Astrocyte (in vitro differentiated cells and primary cell): Measurements from ENCODE around the gene STX3. TPM values are rescaled to one million over a fixed set of nuclear protein-coding genes. Genes with fewer than 3 reads are reported as not detected.

ENCODE experiments used
- DNase-seq: peaks from one replicate; pipeline ENCODE4 v3.0.0-alpha.2; 2010; ENCODE audit warnings: low read depth
- FAIRE-seq: peaks from 2 replicates; lab custom pipeline; 2011; peaks lifted over from hg19 to GRCh38; lab: Jason Lieb, UNC
- H2AFZ ChIP-seq: 2 replicates; pipeline ENCODE4 v1.6.0; 2012; ENCODE audit warnings: low read depth, low read length, inconsistent platforms
- H3K27ac ChIP-seq: 2 replicates; pipeline ENCODE4 v1.5.1; 2011; ENCODE audit warnings: low read depth, low read length, inconsistent platforms
- H3K27me3 ChIP-seq: 2 replicates; pipeline ENCODE4 v1.6.0; 2011; ENCODE audit warnings: low read length, inconsistent platforms; ENCODE audit not compliant: insufficient read depth
- H3K36me3 ChIP-seq: 2 replicates; pipeline ENCODE4 v1.5.1; 2011; ENCODE audit warnings: low read length, inconsistent platforms; ENCODE audit not compliant: insufficient read depth
- H3K4me1 ChIP-seq: 2 replicates; pipeline ENCODE4 v1.5.1; 2011; ENCODE audit warnings: low read length, inconsistent platforms; ENCODE audit not compliant: insufficient read depth
- H3K4me2 ChIP-seq: 2 replicates; pipeline ENCODE4 v1.6.0; 2012; ENCODE audit warnings: low read length, inconsistent platforms
- H3K4me3 ChIP-seq: 2 replicates; pipeline ENCODE4 v1.5.1; 2011; ENCODE audit warnings: low read depth, mild to moderate bottlenecking, low read length, inconsistent platforms; ENCODE audit not compliant: insufficient read depth
- H3K79me2 ChIP-seq: 2 replicates; pipeline ENCODE4 v1.6.0; 2012; ENCODE audit warnings: mild to moderate bottlenecking, low read length, inconsistent platforms; ENCODE audit not compliant: insufficient read depth
- H3K9ac ChIP-seq: 2 replicates; pipeline ENCODE4 v1.6.0; 2012; ENCODE audit warnings: mild to moderate bottlenecking, low read length, inconsistent platforms
- H3K9me3 ChIP-seq: 2 replicates; pipeline ENCODE4 v1.5.1; 2012; ENCODE audit warnings: low read depth, mild to moderate bottlenecking, low read length, inconsistent platforms; ENCODE audit not compliant: insufficient read depth
- H4K20me1 ChIP-seq: 2 replicates; pipeline ENCODE4 v1.6.0; 2012; ENCODE audit warnings: low read length, inconsistent platforms; ENCODE audit not compliant: insufficient read depth
- H3K27ac Mint-ChIP-seq: one replicate; pipeline ENCODE4 v1.8.0; 2021; ENCODE audit warnings: mild to moderate bottlenecking, mixed read lengths; ENCODE audit not compliant: unreplicated experiment
- H3K27me3 Mint-ChIP-seq: one replicate; pipeline ENCODE4 v1.8.0; 2021; ENCODE audit warnings: low read depth, mixed read lengths; ENCODE audit not compliant: unreplicated experiment
- H3K36me3 Mint-ChIP-seq: one replicate; pipeline ENCODE4 v1.8.0; 2021; ENCODE audit warnings: low read depth, mixed read lengths; ENCODE audit not compliant: unreplicated experiment
- H3K4me1 Mint-ChIP-seq: one replicate; pipeline ENCODE4 v1.8.0; 2021; ENCODE audit warnings: low read depth, mixed read lengths; ENCODE audit not compliant: unreplicated experiment
- H3K4me3 Mint-ChIP-seq: one replicate; pipeline ENCODE4 v1.8.0; 2021; ENCODE audit warnings: mild to moderate bottlenecking, moderate library complexity, mixed read lengths; ENCODE audit not compliant: unreplicated experiment
- H3K9me3 Mint-ChIP-seq: one replicate; pipeline ENCODE4 v1.8.0; 2021; ENCODE audit warnings: mild to moderate bottlenecking, mixed read lengths; ENCODE audit not compliant: unreplicated experiment
- EZH2 ChIP-seq: IDR thresholded peaks from 2 replicates; pipeline ENCODE4 v1.6.1; 2012; ENCODE audit warnings: mild to moderate bottlenecking, low read length, inconsistent platforms; ENCODE audit not compliant: insufficient read depth
- total RNA-seq: library from RNA; stranded (reverse); gene quantifications from 2 replicates; pipeline ENCODE4 v1.2.1, GENCODE V29; 2021
- TF ChIP-seq, protein P1 (sequence below): IDR thresholded peaks from 2 replicates; pipeline ENCODE4 v1.5.1; 2011; ENCODE audit warnings: low read depth, mild to moderate bottlenecking, inconsistent platforms, low read length, moderate library complexity; ENCODE audit not compliant: insufficient read depth

Gene STX3
- total RNA-seq, 1 donor from 2014 or later: 61.2 TPM

DNA sequence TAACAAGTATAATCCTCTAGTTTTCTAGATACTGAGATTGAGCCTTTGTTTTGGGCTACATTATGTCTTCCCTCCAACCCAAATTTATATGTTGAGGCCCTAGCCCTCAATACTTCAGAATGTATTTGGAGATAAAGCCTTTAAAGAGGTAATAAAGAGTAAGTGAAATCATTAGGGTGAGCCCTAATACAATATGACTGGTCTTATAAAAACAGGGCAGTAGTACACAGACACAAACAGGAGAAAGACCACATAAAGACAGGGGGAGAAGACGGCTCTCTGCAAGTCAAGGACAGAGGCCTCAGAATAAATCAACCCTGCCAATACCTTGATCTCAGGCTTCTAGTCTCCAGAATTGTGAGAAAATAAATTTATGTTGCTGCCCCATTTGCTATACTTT is 47.8 kb upstream of the STX3 start:
- H3K4me1 Mint-ChIP-seq: peaks cover 44% of the 10 kb centered on the region
- DNase-seq (no peak), FAIRE-seq (no peak)
- Histone ChIP-seq H3K79me2 (no peaks in the 10 kb centered on the region), H3K4me2 (peak overlapping the region; percentile 38), H3K27ac (peak overlapping the region; percentile 60), H3K9ac (peak overlapping the region; percentile 10), H2AFZ (no peak overlapping the region), H3K9me3 (no peaks in the 10 kb centered on the region), H3K27me3 (no peaks in the 10 kb centered on the region), H3K4me3 (no peak overlapping the region), H4K20me1 (no peaks in the 10 kb centered on the region), H3K36me3 (no peaks in the 10 kb centered on the region), H3K4me1 (peaks cover 19% of the 10 kb centered on the region)
- no peaks in the 10 kb centered on the region for H3K9me3 Mint-ChIP-seq
- H3K27me3 Mint-ChIP-seq: no peaks in the 10 kb centered on the region
- no peaks in the 10 kb centered on the region for H3K36me3 Mint-ChIP-seq
- TF ChIP-seq EZH2: no peak
- TF ChIP-seq, protein P1, sequence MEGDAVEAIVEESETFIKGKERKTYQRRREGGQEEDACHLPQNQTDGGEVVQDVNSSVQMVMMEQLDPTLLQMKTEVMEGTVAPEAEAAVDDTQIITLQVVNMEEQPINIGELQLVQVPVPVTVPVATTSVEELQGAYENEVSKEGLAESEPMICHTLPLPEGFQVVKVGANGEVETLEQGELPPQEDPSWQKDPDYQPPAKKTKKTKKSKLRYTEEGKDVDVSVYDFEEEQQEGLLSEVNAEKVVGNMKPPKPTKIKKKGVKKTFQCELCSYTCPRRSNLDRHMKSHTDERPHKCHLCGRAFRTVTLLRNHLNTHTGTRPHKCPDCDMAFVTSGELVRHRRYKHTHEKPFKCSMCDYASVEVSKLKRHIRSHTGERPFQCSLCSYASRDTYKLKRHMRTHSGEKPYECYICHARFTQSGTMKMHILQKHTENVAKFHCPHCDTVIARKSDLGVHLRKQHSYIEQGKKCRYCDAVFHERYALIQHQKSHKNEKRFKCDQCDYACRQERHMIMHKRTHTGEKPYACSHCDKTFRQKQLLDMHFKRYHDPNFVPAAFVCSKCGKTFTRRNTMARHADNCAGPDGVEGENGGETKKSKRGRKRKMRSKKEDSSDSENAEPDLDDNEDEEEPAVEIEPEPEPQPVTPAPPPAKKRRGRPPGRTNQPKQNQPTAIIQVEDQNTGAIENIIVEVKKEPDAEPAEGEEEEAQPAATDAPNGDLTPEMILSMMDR: no peak
- H3K4me3 Mint-ChIP-seq: no peak overlapping the region
- H3K27ac Mint-ChIP-seq: peak overlapping the region; percentile 94

DNA sequence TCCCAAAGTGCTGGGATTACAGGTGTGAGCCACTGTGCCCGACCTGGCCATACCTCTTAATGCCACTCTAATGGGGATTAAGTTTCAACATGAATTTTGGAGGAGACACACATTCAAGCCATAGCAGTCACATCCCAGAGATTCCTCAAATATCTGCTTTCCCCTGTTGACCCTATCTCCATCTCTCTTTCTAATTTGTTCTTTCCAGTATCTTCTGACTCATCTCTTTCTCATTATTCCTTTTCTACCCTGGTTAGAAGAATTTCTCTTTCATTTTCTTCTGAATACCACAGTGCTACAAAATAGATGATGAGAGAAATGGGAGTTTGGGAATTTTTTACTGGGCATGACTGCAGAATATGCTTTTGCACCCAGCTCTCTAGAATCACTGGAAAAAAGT is 46.6 kb upstream of the STX3 start:
- peaks cover 44% of the 10 kb centered on the region for H3K4me1 Mint-ChIP-seq
- no peaks in the 10 kb centered on the region for H3K36me3 Mint-ChIP-seq
- TF ChIP-seq, protein P1: no peak
- TF ChIP-seq EZH2: no peak
- peaks cover 1% of the 10 kb centered on the region for H3K27me3 Mint-ChIP-seq
- Histone ChIP-seq H3K27me3 (no peaks in the 10 kb centered on the region), H2AFZ (no peak overlapping the region), H4K20me1 (no peaks in the 10 kb centered on the region), H3K9ac (no peak overlapping the region), H3K4me2 (no peak overlapping the region), H3K36me3 (no peaks in the 10 kb centered on the region), H3K4me1 (peaks cover 19% of the 10 kb centered on the region), H3K79me2 (no peaks in the 10 kb centered on the region), H3K27ac (no peak overlapping the region), H3K4me3 (no peak overlapping the region), H3K9me3 (no peaks in the 10 kb centered on the region)
- no peaks in the 10 kb centered on the region for H3K9me3 Mint-ChIP-seq
- H3K4me3 Mint-ChIP-seq: peak overlapping the region; percentile 14
- H3K27ac Mint-ChIP-seq: peak overlapping the region; percentile 59
- DNase-seq (peak; percentile 45), FAIRE-seq (no peak)

DNA sequence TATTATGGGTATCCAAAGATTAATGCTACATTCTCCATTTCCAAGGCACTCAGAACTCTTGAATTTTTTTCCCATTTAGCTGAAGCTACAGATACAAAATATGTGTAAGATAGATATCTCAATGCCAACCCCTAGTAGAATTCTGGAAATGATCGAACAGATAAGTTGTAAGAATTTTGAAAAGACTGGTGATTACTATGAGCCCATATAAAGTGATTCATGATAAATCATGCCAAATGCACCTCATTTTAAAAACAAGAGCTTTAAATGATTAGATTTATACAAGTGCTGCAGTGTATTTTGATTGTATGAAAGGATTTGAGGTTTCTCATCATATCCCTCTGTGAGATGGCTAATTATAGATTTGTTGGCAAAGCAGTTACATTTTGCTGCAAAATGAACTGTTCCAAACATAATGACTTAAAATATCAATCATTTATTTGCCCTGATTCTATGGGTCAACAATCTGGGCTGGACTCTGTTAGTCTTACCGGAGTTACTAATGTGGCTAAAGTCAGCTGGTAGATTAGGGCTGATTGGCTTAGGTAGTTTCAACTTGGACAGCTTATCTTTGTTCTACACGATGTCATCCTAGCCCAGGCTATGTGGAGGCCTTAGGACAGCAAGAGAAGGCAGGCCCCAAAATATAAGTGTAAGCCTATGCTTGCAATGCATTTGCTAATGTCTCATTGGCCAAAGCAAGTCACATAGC is 44.9 kb upstream of the STX3 start:
- no peak overlapping the region for H2AFZ ChIP-seq
- no peaks in the 10 kb centered on the region for H3K36me3 Mint-ChIP-seq
- H3K4me2 ChIP-seq: no peak overlapping the region
- DNase-seq (peak; percentile 18), FAIRE-seq (no peak)
- peaks cover 6% of the 10 kb centered on the region for H3K27me3 Mint-ChIP-seq
- no peaks in the 10 kb centered on the region for H3K36me3 ChIP-seq
- no peak for TF ChIP-seq EZH2
- TF ChIP-seq, protein P1: no peak
- no peaks in the 10 kb centered on the region for H3K9me3 Mint-ChIP-seq
- H3K79me2 ChIP-seq: no peaks in the 10 kb centered on the region
- H3K4me1 Mint-ChIP-seq: peaks cover 40% of the 10 kb centered on the region
- H3K9me3 ChIP-seq: no peaks in the 10 kb centered on the region
- no peak overlapping the region for H3K4me3 ChIP-seq
- peaks cover 17% of the 10 kb centered on the region for H3K4me1 ChIP-seq
- H3K9ac ChIP-seq: no peak overlapping the region
- H3K27ac ChIP-seq: no peak overlapping the region
- H3K4me3 Mint-ChIP-seq: no peak overlapping the region
- peaks cover 5% of the 10 kb centered on the region for H3K27me3 ChIP-seq
- H3K27ac Mint-ChIP-seq: no peak overlapping the region
- H4K20me1 ChIP-seq: no peaks in the 10 kb centered on the region
